Stimulated activated naive CD8-positive, alpha-beta T cell treated with anti-CD3 and anti-CD28 coated beads, Interleukin-15, amount 100 ng/mL, for 72 hours (primary cell): ENCODE results near the gene MND1.
"Not testable (repeated sequence)": the region's sequence is repeated elsewhere in the genome, so short reads cannot be mapped to it uniquely, and the experiment has no call there.

Source experiments
- ATAC-seq: fragments of 150-1000 bp; cut with Tn5 transposase; 2 replicates; pipeline ENCODE4 v1.10.0; 2021; ENCODE audit warnings: mild to moderate bottlenecking, moderate library complexity
- DNase-seq, 2 donors: peaks; one replicate each; pipeline ENCODE4 v3.0.0; 2021 to 2022
- H3K27ac Mint-ChIP-seq, 2 donors: one replicate each; pipeline ENCODE4 v1.8.0; 2022; ENCODE audit warnings: mild to moderate bottlenecking in 2 of 2, mixed read lengths in 2 of 2, moderate library complexity in 2 of 2
- H3K27me3 Mint-ChIP-seq: one replicate; pipeline ENCODE4 v1.8.0; 2022; ENCODE audit warnings: mixed read lengths
- H3K4me1 Mint-ChIP-seq: one replicate; pipeline ENCODE4 v1.8.0; 2022; ENCODE audit warnings: mild to moderate bottlenecking, mixed read lengths
- H3K4me3 Mint-ChIP-seq, 2 donors: one replicate each; pipeline ENCODE4 v1.8.0; 2022; ENCODE audit warnings: mild to moderate bottlenecking in 2 of 2, mixed read lengths in 2 of 2, moderate library complexity in 1 of 2
- H3K9me3 Mint-ChIP-seq, 2 donors: one replicate each; pipeline ENCODE4 v1.8.0; 2022; ENCODE audit warnings: mixed read lengths in 2 of 2

The MND1 gene

GRCh38 chr4:153434190-153434589, 89.7 kb downstream of the MND1 start:
- H3K27ac Mint-ChIP-seq, result no peak overlapping the region
- H3K4me1 Mint-ChIP-seq, result peaks cover 80% of the 10 kb centered on the region
- peak overlapping the region; percentile 93 to 94 for H3K4me3 Mint-ChIP-seq
- no peaks in the 10 kb centered on the region for H3K27me3 Mint-ChIP-seq
- peak; percentile 7 for ATAC-seq
- DNase-seq, result no peak
- no peaks in the 10 kb centered on the region for H3K9me3 Mint-ChIP-seq

DNA sequence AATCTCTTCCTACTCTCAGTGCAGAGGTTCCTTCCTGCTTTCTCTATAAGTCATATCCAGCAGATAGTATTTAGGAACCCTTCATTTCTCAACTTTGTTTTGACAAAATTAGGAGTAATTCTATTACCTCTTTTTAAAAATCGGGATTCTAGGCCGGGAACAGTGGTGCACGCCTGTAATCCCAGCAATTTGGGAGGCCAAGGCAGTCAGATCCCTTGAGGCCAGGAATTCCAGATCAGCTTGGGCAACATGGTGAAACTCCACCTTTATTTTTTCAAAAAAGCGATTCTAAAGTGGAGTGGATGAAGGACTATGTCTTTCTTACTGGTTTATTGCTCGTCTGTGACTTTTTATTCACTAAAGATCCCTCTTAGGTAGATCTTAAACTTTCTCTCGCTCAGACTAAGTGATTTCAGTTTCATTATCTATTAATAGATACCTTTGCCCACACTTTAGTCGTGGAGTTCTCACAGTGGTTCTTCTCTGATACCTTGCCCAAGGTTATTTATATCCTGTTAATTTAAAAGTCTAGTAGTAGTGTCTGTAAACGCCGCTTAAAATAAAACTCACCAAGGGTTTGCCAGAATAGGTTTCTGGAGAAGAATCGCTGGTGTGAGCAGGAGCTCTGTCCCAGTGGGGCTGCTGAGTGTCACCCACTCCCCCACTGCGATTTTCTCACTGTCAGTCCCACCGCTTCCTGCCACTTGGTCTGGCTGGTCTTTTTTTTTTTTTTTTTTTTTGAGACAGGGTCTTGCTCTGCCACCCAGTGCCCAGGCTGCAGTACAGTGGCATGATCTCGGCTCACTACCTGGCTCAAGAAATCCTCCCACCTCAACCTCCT, 94.6 kb downstream of the MND1 start:
- no peaks in the 10 kb centered on the region for H3K9me3 Mint-ChIP-seq
- peak overlapping the region; percentile 80 to 92 for H3K4me3 Mint-ChIP-seq
- DNase-seq, result peak; percentile 26 to 48
- H3K4me1 Mint-ChIP-seq, result peaks cover 56% of the 10 kb centered on the region
- no peaks in the 10 kb centered on the region for H3K27me3 Mint-ChIP-seq
- H3K27ac Mint-ChIP-seq, result peak overlapping the region; percentile 74 to 93
- ATAC-seq, result peak; percentile 87

DNA sequence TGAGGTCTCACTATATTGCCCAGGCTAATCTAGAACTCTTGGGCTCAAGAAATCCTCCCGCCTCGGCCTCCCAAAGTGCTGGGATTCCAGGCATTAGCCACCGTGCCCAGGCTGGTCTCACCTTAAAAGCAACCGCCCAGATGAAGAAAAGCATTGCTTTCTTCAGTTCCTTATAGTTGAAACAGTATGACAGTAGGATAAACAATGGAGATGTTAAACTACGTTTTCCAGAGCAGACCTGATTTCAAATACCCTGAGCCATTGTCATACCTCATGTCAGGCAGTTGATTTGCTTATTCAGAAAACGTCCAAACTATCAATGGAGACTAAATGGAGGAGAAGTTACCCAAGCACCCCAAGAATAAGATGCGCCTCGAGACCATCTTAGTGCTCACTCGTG, 95.3 kb downstream of the MND1 start:
- H3K27me3 Mint-ChIP-seq, result no peaks in the 10 kb centered on the region
- no peak for ATAC-seq
- H3K27ac Mint-ChIP-seq, result peak overlapping the region in 1 of 2 donors; percentile 74
- H3K4me1 Mint-ChIP-seq, result peaks cover 49% of the 10 kb centered on the region
- H3K9me3 Mint-ChIP-seq, result no peaks in the 10 kb centered on the region
- H3K4me3 Mint-ChIP-seq, result peak overlapping the region; percentile 80 to 92
- DNase-seq, result no peak

- Mint-ChIP-seq H3K4me1 (peaks cover 48% of the 10 kb centered on the region), H3K4me3 (no peak overlapping the region), H3K27ac (peak overlapping the region in 1 of 2 donors; percentile 8), H3K27me3 (no peaks in the 10 kb centered on the region), H3K9me3 (no peaks in the 10 kb centered on the region)
- DNase-seq (no peak), ATAC-seq (no peak)
Measured at GRCh38 chr4:153440475-153440874, 96.0 kb downstream of the MND1 start.

DNA sequence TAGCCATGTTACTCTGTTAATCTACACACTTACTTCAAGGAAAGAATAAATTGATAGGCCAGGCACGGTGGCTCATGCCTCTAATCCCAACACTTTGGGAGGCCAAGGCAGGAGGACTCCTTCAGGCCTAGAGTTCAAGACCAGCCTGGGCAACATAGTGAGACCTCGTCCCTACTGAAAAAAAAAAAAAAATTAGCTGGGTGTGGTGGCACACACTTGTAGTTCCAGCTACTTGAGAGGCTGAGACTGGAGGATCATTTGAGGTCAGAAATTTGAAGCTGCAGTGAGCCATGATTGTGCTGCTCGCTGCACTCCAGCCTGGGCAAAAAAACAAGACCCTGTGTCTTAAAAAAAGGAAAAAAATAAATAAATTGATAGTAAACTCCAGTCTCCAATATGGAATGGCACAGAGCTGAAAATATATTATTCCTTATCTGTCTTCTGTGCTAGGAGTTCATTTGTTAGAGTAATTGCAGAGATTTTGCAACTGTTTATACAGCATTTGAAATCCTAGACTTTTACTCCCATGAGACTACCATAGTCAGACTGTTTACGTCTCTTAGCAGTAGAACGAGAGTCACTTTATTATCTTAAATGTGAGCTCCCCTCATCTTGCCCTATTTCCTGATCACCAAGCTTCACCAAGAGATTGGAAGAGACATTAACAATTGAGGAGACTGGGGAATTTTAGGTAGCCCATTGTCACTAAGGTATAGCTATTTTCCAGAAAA, 102.9 kb downstream of the MND1 start:
- Mint-ChIP-seq H3K4me1 (peaks cover 23% of the 10 kb centered on the region), H3K27ac (peak overlapping the region; percentile 51 to 64), H3K4me3 (no peak overlapping the region), H3K9me3 (no peaks in the 10 kb centered on the region), H3K27me3 (no peaks in the 10 kb centered on the region)
- no peak for DNase-seq
- no peak for ATAC-seq

DNA sequence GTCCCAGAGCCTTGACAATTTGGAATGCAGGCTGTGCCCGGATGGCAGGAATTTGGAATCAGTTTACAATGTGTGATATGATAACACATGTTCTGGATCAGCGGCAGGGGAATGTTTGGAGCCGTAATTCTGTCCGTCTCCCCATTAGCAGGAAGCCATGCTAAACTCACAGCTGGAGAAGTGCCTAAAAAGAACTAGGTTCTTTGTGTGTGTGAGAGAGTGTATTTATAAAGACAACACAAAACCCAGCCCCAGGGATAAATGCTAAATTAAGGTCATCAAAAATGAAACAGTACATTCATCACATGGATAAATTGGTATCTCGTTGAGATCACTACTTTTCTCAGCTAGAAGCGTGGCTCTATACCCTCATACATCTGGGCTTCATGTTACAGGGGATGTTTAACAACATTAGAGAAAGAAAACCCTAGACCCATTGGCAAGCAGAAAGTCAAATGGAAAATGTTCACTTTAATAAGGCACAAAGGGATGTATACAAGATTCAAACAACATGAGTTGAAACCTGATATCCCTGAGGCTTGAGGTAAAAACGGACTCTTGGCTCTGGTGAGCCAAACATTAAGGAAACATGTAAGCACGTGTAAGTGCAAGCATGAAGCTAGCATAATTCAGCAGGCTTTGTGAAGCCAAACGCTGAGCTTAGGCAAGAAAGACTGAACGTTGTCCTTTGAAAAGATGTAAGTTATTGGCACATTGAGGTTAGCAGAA, 103.7 kb downstream of the MND1 start:
- Mint-ChIP-seq H3K9me3 (no peaks in the 10 kb centered on the region), H3K4me1 (peaks cover 23% of the 10 kb centered on the region), H3K27me3 (no peaks in the 10 kb centered on the region), H3K27ac (no peak overlapping the region), H3K4me3 (no peak overlapping the region)
- DNase-seq (no peak), ATAC-seq (no peak)

- Mint-ChIP-seq H3K9me3 (no peaks in the 10 kb centered on the region), H3K4me1 (peaks cover 23% of the 10 kb centered on the region), H3K4me3 (peak overlapping the region in 1 of 2 donors; percentile 37), H3K27ac (peak overlapping the region; percentile 63 to 90), H3K27me3 (no peaks in the 10 kb centered on the region)
- no peak for ATAC-seq
- DNase-seq, result no peak
Measured at GRCh38 chr4:153449338-153449737, 104.8 kb downstream of the MND1 start.

DNA sequence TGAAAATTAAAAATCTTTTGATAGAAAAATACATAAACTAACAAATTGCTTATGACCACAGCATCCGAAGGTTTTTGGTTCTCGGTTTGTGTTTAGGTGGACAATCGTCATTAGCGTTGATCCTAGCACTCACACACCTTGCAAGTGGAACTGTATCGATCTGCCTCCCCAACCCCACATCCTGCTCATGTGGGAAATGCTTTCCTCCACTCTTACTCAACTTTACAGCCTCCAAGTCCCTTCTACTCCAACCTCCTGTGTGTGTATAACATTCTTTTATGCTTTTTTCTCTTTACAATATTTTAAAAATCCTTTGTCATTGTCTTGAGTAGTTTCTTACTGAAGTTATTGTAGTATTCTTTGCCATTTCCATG, 106.0 kb downstream of the MND1 start:
- Mint-ChIP-seq H3K27me3 (no peaks in the 10 kb centered on the region), H3K4me1 (peaks cover 23% of the 10 kb centered on the region), H3K27ac (peak overlapping the region; percentile 90 to 95), H3K9me3 (no peaks in the 10 kb centered on the region), H3K4me3 (peak overlapping the region; percentile 61 to 70)
- DNase-seq (peak in 1 of 2 donors; percentile 38), ATAC-seq (peak; percentile 95)

GRCh38 chr4:153451145-153451544, 106.7 kb downstream of the MND1 start:
- ATAC-seq, H3K27ac Mint-ChIP-seq, DNase-seq, H3K9me3 Mint-ChIP-seq, H3K4me3 Mint-ChIP-seq, H3K27me3 Mint-ChIP-seq: not testable (repeated sequence)
- peaks cover 23% of the 10 kb centered on the region for H3K4me1 Mint-ChIP-seq

DNA sequence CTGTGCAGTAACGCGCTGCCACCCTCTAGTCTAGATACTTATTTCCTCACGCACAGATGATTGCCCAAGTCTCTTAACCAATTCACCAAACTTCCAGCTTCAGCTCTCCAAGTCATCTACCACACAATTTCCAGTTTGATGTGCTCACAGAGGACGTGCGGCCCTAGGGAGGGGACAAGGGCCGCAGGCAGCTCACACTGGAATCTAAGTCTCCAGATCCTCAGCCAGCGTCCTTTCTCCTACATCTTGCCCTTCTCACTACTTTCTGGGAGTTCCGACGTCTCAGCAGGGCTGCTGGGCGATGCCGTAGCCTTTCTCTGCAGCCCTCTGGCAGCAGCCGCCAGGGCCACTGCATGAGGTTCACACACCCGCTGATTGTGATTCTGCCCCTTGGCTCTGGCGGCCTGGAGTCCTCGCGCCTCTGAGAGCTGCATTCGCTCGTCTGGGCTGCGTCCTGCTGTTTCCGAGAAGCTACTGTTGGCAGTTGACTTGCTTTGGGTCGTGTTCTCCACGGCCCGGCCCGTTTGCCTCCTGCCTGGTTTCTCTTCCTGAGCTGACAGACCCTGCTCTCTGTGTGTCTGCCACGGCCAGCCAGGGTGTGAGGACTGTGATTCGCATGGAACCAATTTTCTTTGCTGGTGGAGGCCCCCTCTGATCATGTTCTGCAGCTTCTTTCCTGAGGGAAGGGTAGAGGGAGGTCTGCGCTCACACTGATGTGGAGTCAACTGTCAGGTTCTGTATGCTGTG, 107.6 kb downstream of the MND1 start:
- peaks cover 23% of the 10 kb centered on the region for H3K4me1 Mint-ChIP-seq
- peak overlapping the region in 1 of 2 donors; percentile 23 for H3K27ac Mint-ChIP-seq
- no peak for ATAC-seq
- no peaks in the 10 kb centered on the region for H3K27me3 Mint-ChIP-seq
- DNase-seq, result no peak
- no peaks in the 10 kb centered on the region for H3K9me3 Mint-ChIP-seq
- H3K4me3 Mint-ChIP-seq, result no peak overlapping the region

- no peaks in the 10 kb centered on the region for H3K27me3 Mint-ChIP-seq
- ATAC-seq (no peak), DNase-seq (no peak)
- H3K27ac Mint-ChIP-seq, result no peak overlapping the region
- H3K9me3 Mint-ChIP-seq, result no peaks in the 10 kb centered on the region
- H3K4me3 Mint-ChIP-seq, result no peak overlapping the region
- peaks cover 23% of the 10 kb centered on the region for H3K4me1 Mint-ChIP-seq
Measured at GRCh38 chr4:153452658-153453378, 108.3 kb downstream of the MND1 start.

- DNase-seq, result no peak
- Mint-ChIP-seq H3K27ac (no peak overlapping the region), H3K9me3 (no peaks in the 10 kb centered on the region), H3K27me3 (no peaks in the 10 kb centered on the region), H3K4me1 (peaks cover 23% of the 10 kb centered on the region), H3K4me3 (no peak overlapping the region)
- no peak for ATAC-seq
Measured at GRCh38 chr4:153453402-153453801, 108.9 kb downstream of the MND1 start.

GRCh38 chr4:153458969-153459368, 114.5 kb downstream of the MND1 start:
- Mint-ChIP-seq H3K4me3 (no peak overlapping the region), H3K9me3 (no peaks in the 10 kb centered on the region), H3K27me3 (no peaks in the 10 kb centered on the region), H3K4me1 (peaks cover 4% of the 10 kb centered on the region), H3K27ac (no peak overlapping the region)
- DNase-seq (no peak), ATAC-seq (no peak)

DNA sequence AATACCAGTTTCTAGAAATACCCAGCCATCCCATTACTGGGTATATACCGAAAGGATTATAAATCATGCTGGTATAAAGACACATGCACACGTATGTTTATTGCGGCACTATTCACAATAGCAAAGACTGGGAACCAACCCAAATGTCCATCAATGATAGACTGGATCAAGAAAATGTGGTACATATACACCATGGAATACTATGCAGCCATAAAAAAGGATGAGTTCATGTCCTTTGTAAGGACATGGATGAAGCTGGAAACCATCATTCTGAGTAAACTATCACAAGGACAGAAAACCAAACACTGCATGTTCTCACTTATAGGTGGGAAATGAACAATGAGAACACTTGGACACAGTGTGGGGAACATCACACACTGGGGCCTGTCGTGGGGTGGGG, 117.1 kb downstream of the MND1 start:
- peaks cover 17% of the 10 kb centered on the region for H3K4me1 Mint-ChIP-seq
- DNase-seq, H3K27ac Mint-ChIP-seq, H3K9me3 Mint-ChIP-seq, H3K4me3 Mint-ChIP-seq, ATAC-seq, H3K27me3 Mint-ChIP-seq: not testable (repeated sequence)

GRCh38 chr4:153464068-153464467, 119.6 kb downstream of the MND1 start:
- peaks cover 18% of the 10 kb centered on the region for H3K4me1 Mint-ChIP-seq
- ATAC-seq, result no peak
- H3K27ac Mint-ChIP-seq, result no peak overlapping the region
- no peak for DNase-seq
- H3K27me3 Mint-ChIP-seq, result no peaks in the 10 kb centered on the region
- H3K9me3 Mint-ChIP-seq, result no peaks in the 10 kb centered on the region
- H3K4me3 Mint-ChIP-seq, result no peak overlapping the region
